ENCODE data around the gene PROP1.
"Not testable (repeated sequence)": the region's sequence is repeated elsewhere in the genome, so short reads cannot be mapped to it uniquely, and the experiment has no call there.

Gene PROP1

GRCh38 chr5:177945145-177945544 is 50.9 kb downstream of the PROP1 start:
- ATAC-seq, DNase-seq: not testable (repeated sequence)

- ATAC-seq (peak; percentile 48), DNase-seq (peak; percentile 53)
These were observed 52.0 kb downstream of the PROP1 start for GRCh38 chr5:177943805-177944736.

- not testable (repeated sequence) for ATAC-seq, DNase-seq
These were observed 53.1 kb downstream of the PROP1 start for GRCh38 chr5:177942896-177943295.
